ENCODE measurements around the gene CYP2A7. TPM values are rescaled to one million over a fixed set of nuclear protein-coding genes. Genes with fewer than 3 reads are reported as not detected.

CYP2A7 gene
- total and polyA plus RNA-seq, 9 of the 15 experiments (the other 6 are each of a cell fraction or from before 2014, with no cell fraction given), result 0.22 TPM; not detected in 8

GRCh38 chr19:40893112-40893511 is 11.1 kb upstream of the CYP2A7 start:
- Histone ChIP-seq H3K36me3 (ENCODE audit: control insufficient read depth, insufficient read depth, low read length) (no peaks in the 10 kb centered on the region), H2AFZ (ENCODE audit: low read depth, low read length) (no peak overlapping the region), H3K9ac (ENCODE audit: insufficient read depth in 1 of 2, low read depth in 2 of 2, low read length in 2 of 2) (no peak overlapping the region), H3K9me3 (replicated peaks; ENCODE audit: control insufficient read depth, insufficient read depth, low read depth, low read length) (no peaks in the 10 kb centered on the region), H3K27ac (ENCODE audit: extremely low read depth, low read depth, low read length) (no peak overlapping the region), H4K20me1 (replicated peaks; ENCODE audit: control insufficient read depth, insufficient read depth, low read length) (no peaks in the 10 kb centered on the region), H3K4me1 (replicated peaks in 1 of 2; ENCODE audit: control insufficient read depth in 2 of 2, insufficient read depth in 2 of 2, low read length in 2 of 2) (peaks cover 0 to 14% of the 10 kb centered on the region in 2 experiments; a peak in 3 of 5 replicates), H3K79me2 (ENCODE audit: control insufficient read depth, insufficient read depth, low read length) (no peaks in the 10 kb centered on the region), H3K27me3 (ENCODE audit: control insufficient read depth in 2 of 2, insufficient read depth in 2 of 2, low read length in 2 of 2) (no peaks in the 10 kb centered on the region), H3K4me2 (ENCODE audit: insufficient read depth, low read length) (no peak overlapping the region), H3K4me3 (no peak overlapping the region), H3K9me1 (ENCODE audit: control insufficient read depth, insufficient read depth, low read length) (no peaks in the 10 kb centered on the region)
- no peak for FAIRE-seq
- intact Hi-C loops (cut with micrococcal nuclease), result no loop called here
- ChIA-PET CTCF (ENCODE audit: low intra/inter-chr PET ratio) (no interaction called here), POLR2A (interaction anchor here (0.8 kb wide), 1 partner anchor 58 kb away, joined by 3 read pairs; no protein-coding TSS in a partner anchor)
- ATAC-seq, result no peak
- no peak for DNase-seq (ENCODE audit: extremely low read depth in 1 of 4, low spot score in 3 of 4)
- BruUV-seq (replicated peaks), result no TSS peak
- in situ Hi-C loops (cut with MboI), result no loop called here
- no peak for TF ChIP-seq HOXB6 (CRISPR knock-in tag; IDR thresholded peaks at IDR 0.05; ENCODE audit: borderline replicate concordance)
- TF ChIP-seq HLTF (IDR thresholded peaks at IDR 0.05), result no peak
- TF ChIP-seq ZNF316 (IDR thresholded peaks at IDR 0.05), result peak; percentile 11; the same call in 1 of the 2 replicates
- TF ChIP-seq FOXM1 (IDR thresholded peaks at IDR 0.05; ENCODE audit: low read depth), result no peak
- TF ChIP-seq FOXM1 (CRISPR knock-in tag; IDR thresholded peaks at IDR 0.05; ENCODE audit: low read depth), result no peak
- no peak for TF ChIP-seq STAT6 (CRISPR knock-in tag; IDR thresholded peaks at IDR 0.05)
- TF ChIP-seq LEF1 (IDR thresholded peaks at IDR 0.05), result no peak
- TF ChIP-seq DACH1 (IDR thresholded peaks at IDR 0.05; ENCODE audit: partially characterized antibody), result peak; percentile 92
- no peak for TF ChIP-seq THRAP3 (IDR thresholded peaks at IDR 0.05; ENCODE audit: borderline replicate concordance)
- TF ChIP-seq ELF1 (tag; IDR thresholded peaks at IDR 0.05), result no peak
- no peak for TF ChIP-seq YBX1 (IDR thresholded peaks at IDR 0.05)
- TF ChIP-seq RERE (CRISPR knock-in tag; IDR thresholded peaks at IDR 0.05; ENCODE audit: borderline replicate concordance), result no peak
- no peak for TF ChIP-seq PREB (CRISPR knock-in tag; IDR thresholded peaks at IDR 0.05)
- TF ChIP-seq PHB (CRISPR knock-in tag; IDR thresholded peaks at IDR 0.05), result no peak
- TF ChIP-seq TAF7 (tag; IDR thresholded peaks at IDR 0.05), result no peak
- no peak for TF ChIP-seq CEBPB (tag; IDR thresholded peaks at IDR 0.05)
